ENCODE data around the gene COL27A1. TPM values are rescaled to one million over a fixed set of nuclear protein-coding genes. Genes with fewer than 3 reads are reported as not detected.
A peak's percentile ranks its signal among the peaks of the same experiment; 100 is the strongest.
"Not testable (repeated sequence)": the region's sequence is repeated elsewhere in the genome, so short reads cannot be mapped to it uniquely, and the experiment has no call there.

COL27A1 gene
- total and polyA plus RNA-seq, 2 donors from 2014 or later: 13.6 to 45.6 TPM

DNA sequence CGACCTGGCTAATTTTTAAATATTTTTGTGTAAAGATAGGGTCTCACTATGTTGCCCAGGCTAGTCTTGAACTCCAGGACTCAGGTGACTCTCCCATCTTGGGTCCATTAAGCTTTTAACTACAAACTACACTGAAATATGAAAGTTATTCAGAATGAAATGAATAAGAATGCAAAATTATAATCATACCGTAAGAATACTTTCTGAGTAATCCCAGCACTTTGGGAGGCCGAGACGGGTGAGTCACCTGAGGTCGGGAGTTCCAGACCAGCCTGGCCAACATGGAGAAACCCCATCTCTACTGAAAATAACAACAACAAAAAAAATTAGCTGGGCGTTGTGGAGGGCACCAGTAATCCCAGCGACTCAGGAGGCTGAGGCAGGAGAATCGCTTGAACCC is 166.4 kb downstream of the COL27A1 start:
- no peak for FAIRE-seq
- H3K4me3 ChIP-seq (ENCODE audit: low read length in 3 of 3): no peak overlapping the region
- H3K9me3 ChIP-seq (ENCODE audit: control insufficient read depth in 2 of 3, insufficient read depth in 1 of 3, low read length in 3 of 3): no peaks in the 10 kb centered on the region
- no peak for TF ChIP-seq CTCF (IDR thresholded peaks at IDR 0.05; ENCODE audit: borderline replicate concordance, extremely low read depth, insufficient read depth)
- no peaks in the 10 kb centered on the region for H3K27me3 ChIP-seq (ENCODE audit: control insufficient read depth, insufficient read depth, low read length)
- no peaks in the 10 kb centered on the region for H3K36me3 ChIP-seq (ENCODE audit: control insufficient read depth in 2 of 3, insufficient read depth in 3 of 3, low read length in 3 of 3)
- intact Hi-C loops (cut with DNase I): no loop called here
- H3K9ac ChIP-seq (ENCODE audit: low read length in 3 of 3): no peak overlapping the region
- no peak overlapping the region for H3K27ac ChIP-seq (ENCODE audit: low read depth in 2 of 2, low read length in 2 of 2)
- DNase-seq: peak in 1 of 5 donors; percentile 3
- no peaks in the 10 kb centered on the region for H3K4me1 ChIP-seq (ENCODE audit: control insufficient read depth in 2 of 3, insufficient read depth in 2 of 3, low read depth in 1 of 3, low read length in 3 of 3)

- H3K36me3 ChIP-seq (ENCODE audit: control insufficient read depth in 2 of 3, insufficient read depth in 3 of 3, low read length in 3 of 3); H3K27ac ChIP-seq (ENCODE audit: low read depth in 2 of 2, low read length in 2 of 2); H3K27me3 ChIP-seq (ENCODE audit: control insufficient read depth, insufficient read depth, low read length); H3K4me3 ChIP-seq (ENCODE audit: low read length in 3 of 3); FAIRE-seq; H3K9me3 ChIP-seq (ENCODE audit: control insufficient read depth in 2 of 3, insufficient read depth in 1 of 3, low read length in 3 of 3); H3K4me1 ChIP-seq (ENCODE audit: control insufficient read depth in 2 of 3, insufficient read depth in 2 of 3, low read depth in 1 of 3, low read length in 3 of 3); intact Hi-C loops (cut with DNase I); H3K9ac ChIP-seq (ENCODE audit: low read length in 3 of 3): not testable (repeated sequence)
- DNase-seq: peak in 1 of 5 donors; percentile 12
Observed at GRCh38 chr9:114322160-114322818, 167.0 kb downstream of the COL27A1 start.

DNA sequence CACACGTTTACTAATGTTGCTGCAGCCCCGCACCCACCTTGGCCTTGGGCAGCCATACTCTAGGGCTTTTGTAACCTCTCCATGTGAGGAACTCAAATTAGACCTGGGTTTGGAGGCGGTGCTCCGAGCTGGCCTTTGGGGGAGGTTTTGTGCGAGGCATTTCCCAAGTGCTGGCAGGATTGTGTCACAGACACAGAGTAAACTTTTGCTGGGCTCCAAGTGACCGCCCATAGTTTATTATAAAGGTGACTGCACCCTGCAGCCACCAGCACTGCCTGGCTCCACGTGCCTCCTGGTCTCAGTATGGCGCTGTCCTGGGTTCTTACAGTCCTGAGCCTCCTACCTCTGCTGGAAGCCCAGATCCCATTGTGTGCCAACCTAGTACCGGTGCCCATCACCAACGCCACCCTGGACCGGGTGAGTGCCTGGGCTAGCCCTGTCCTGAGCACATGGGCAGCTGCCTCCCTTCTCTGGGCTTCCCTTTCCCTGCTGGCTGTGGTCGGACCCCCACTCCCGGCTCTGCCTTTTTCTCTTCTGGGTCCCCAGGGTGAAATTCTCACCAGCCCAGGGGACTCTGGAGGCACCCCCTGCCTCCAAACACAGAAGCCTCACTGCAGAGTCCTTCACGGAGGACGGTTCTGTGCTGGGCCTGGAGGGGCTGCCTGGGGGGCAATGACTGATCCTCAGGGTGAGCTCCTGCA is 167.6 kb downstream of the COL27A1 start, which contains the start of gene ORM1:
Gene ORM1 (plus strand): TSS at position 268 of the 701 bp plus-strand sequence. CDS start 36 bp downstream, at position 304.
- H3K27ac ChIP-seq (ENCODE audit: low read depth in 2 of 2, low read length in 2 of 2); intact Hi-C loops (cut with DNase I); H3K4me3 ChIP-seq (ENCODE audit: low read length in 3 of 3); H3K9ac ChIP-seq (ENCODE audit: low read length in 3 of 3); H3K4me1 ChIP-seq (ENCODE audit: control insufficient read depth in 2 of 3, insufficient read depth in 2 of 3, low read depth in 1 of 3, low read length in 3 of 3); H3K27me3 ChIP-seq (ENCODE audit: control insufficient read depth, insufficient read depth, low read length); DNase-seq; H3K9me3 ChIP-seq (ENCODE audit: control insufficient read depth in 2 of 3, insufficient read depth in 1 of 3, low read length in 3 of 3); FAIRE-seq; H3K36me3 ChIP-seq (ENCODE audit: control insufficient read depth in 2 of 3, insufficient read depth in 3 of 3, low read length in 3 of 3): not testable (repeated sequence)

- H3K9me3 ChIP-seq (ENCODE audit: control insufficient read depth in 2 of 3, insufficient read depth in 1 of 3, low read length in 3 of 3); H3K9ac ChIP-seq (ENCODE audit: low read length in 3 of 3); H3K36me3 ChIP-seq (ENCODE audit: control insufficient read depth in 2 of 3, insufficient read depth in 3 of 3, low read length in 3 of 3); FAIRE-seq; H3K27ac ChIP-seq (ENCODE audit: low read depth in 2 of 2, low read length in 2 of 2); H3K27me3 ChIP-seq (ENCODE audit: control insufficient read depth, insufficient read depth, low read length); H3K4me1 ChIP-seq (ENCODE audit: control insufficient read depth in 2 of 3, insufficient read depth in 2 of 3, low read depth in 1 of 3, low read length in 3 of 3); intact Hi-C loops (cut with DNase I); H3K4me3 ChIP-seq (ENCODE audit: low read length in 3 of 3): not testable (repeated sequence)
- peak in 1 of 5 donors; percentile 4 for DNase-seq
Observed at GRCh38 chr9:114323849-114324248, 168.5 kb downstream of the COL27A1 start.

GRCh38 chr9:114324492-114324891 is 169.2 kb downstream of the COL27A1 start:
- Histone ChIP-seq H3K27me3 (ENCODE audit: control insufficient read depth, insufficient read depth, low read length) (no peaks in the 10 kb centered on the region), H3K9me3 (ENCODE audit: control insufficient read depth in 2 of 3, insufficient read depth in 1 of 3, low read length in 3 of 3) (no peaks in the 10 kb centered on the region), H3K4me3 (ENCODE audit: low read length in 3 of 3) (no peak overlapping the region), H3K36me3 (ENCODE audit: control insufficient read depth in 2 of 3, insufficient read depth in 3 of 3, low read length in 3 of 3) (no peaks in the 10 kb centered on the region), H3K9ac (ENCODE audit: low read length in 3 of 3) (no peak overlapping the region), H3K4me1 (ENCODE audit: control insufficient read depth in 2 of 3, insufficient read depth in 2 of 3, low read depth in 1 of 3, low read length in 3 of 3) (no peaks in the 10 kb centered on the region), H3K27ac (ENCODE audit: low read depth in 2 of 2, low read length in 2 of 2) (no peak overlapping the region)
- DNase-seq (peak in 1 of 5 donors; percentile 19), FAIRE-seq (no peak)
- no peak for TF ChIP-seq CTCF (IDR thresholded peaks at IDR 0.05; ENCODE audit: borderline replicate concordance, extremely low read depth, insufficient read depth)
- intact Hi-C loops (cut with DNase I): no loop called here

DNA sequence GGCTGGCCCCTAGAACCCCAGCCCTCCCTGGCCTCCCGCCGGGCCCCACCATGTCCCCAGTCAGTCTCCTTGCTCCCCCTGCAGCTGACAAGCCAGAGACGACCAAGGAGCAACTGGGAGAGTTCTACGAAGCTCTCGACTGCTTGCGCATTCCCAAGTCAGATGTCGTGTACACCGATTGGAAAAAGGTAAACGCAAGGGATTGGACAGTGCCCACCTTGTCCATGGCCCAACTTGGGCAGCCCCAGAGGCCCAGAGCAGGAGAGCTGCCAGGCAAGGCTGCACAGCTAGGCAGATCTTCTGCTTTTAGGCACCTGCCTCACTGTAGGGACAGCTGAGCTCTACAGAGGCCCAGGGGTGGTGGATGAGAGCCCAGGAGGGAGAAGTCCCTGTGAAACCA is 169.6 kb downstream of the COL27A1 start:
- intact Hi-C loops (cut with DNase I); H3K4me3 ChIP-seq (ENCODE audit: low read length in 3 of 3); H3K9ac ChIP-seq (ENCODE audit: low read length in 3 of 3); H3K9me3 ChIP-seq (ENCODE audit: control insufficient read depth in 2 of 3, insufficient read depth in 1 of 3, low read length in 3 of 3); H3K36me3 ChIP-seq (ENCODE audit: control insufficient read depth in 2 of 3, insufficient read depth in 3 of 3, low read length in 3 of 3); H3K4me1 ChIP-seq (ENCODE audit: control insufficient read depth in 2 of 3, insufficient read depth in 2 of 3, low read depth in 1 of 3, low read length in 3 of 3); H3K27me3 ChIP-seq (ENCODE audit: control insufficient read depth, insufficient read depth, low read length); FAIRE-seq; H3K27ac ChIP-seq (ENCODE audit: low read depth in 2 of 2, low read length in 2 of 2): not testable (repeated sequence)
- peak in 1 of 5 donors; percentile 19 for DNase-seq

Data from kidney (tissue), 14 donors.